ENCODE results near the gene CCDC28B.

The CCDC28B gene

DNA sequence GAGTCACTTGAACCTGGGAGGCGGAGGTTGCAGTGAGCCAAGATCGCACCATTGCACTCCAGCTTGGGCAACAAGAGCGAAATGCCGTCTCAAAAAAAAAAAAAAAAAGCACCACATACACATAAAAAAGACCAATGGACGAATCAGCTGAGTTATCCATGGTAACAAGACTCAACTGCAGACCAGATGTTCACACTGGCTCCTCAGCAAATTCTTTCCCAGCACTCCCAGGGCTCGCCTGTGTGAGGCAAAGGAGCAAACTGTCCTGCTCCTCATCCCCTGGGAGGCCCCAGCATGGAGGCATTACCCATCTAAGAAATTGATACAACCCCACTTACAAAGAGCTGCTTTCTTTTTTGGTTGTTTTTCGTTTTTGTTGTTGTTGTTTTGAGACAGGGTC lies 18.6 kb downstream of the CCDC28B start:
- no peak for TF ChIP-seq CEBPB (IDR thresholded peaks at IDR 0.05)
- TF ChIP-seq RAD21 (IDR thresholded peaks at IDR 0.05; ENCODE audit: low read depth): no peak
- no peak for TF ChIP-seq TAF1 (IDR thresholded peaks at IDR 0.05; ENCODE audit: low read depth)
- no peak for TF ChIP-seq TCF12 (IDR thresholded peaks at IDR 0.05; ENCODE audit: low read depth)
- TF ChIP-seq, protein P1, sequence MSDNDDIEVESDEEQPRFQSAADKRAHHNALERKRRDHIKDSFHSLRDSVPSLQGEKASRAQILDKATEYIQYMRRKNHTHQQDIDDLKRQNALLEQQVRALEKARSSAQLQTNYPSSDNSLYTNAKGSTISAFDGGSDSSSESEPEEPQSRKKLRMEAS (IDR thresholded peaks at IDR 0.05): no peak
- TF ChIP-seq EP300 (IDR thresholded peaks at IDR 0.05; ENCODE audit: borderline replicate concordance): no peak
- TF ChIP-seq, protein P2, sequence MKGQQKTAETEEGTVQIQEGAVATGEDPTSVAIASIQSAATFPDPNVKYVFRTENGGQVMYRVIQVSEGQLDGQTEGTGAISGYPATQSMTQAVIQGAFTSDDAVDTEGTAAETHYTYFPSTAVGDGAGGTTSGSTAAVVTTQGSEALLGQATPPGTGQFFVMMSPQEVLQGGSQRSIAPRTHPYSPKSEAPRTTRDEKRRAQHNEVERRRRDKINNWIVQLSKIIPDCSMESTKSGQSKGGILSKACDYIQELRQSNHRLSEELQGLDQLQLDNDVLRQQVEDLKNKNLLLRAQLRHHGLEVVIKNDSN (IDR thresholded peaks at IDR 0.05): no peak
- TF ChIP-seq TEAD4 (IDR thresholded peaks at IDR 0.05): no peak
- no peak for TF ChIP-seq NFIC (IDR thresholded peaks at IDR 0.05)
- no peak for TF ChIP-seq CREB1 (IDR thresholded peaks at IDR 0.05; ENCODE audit: low read depth)
- no peak for TF ChIP-seq EGR1 (IDR thresholded peaks at IDR 0.05)
- TF ChIP-seq ZBTB7A (IDR thresholded peaks at IDR 0.05; ENCODE audit: low read depth): no peak
- no peak for TF ChIP-seq YY1 (IDR thresholded peaks at IDR 0.05; ENCODE audit: low read depth)
- TF ChIP-seq, protein P3, sequence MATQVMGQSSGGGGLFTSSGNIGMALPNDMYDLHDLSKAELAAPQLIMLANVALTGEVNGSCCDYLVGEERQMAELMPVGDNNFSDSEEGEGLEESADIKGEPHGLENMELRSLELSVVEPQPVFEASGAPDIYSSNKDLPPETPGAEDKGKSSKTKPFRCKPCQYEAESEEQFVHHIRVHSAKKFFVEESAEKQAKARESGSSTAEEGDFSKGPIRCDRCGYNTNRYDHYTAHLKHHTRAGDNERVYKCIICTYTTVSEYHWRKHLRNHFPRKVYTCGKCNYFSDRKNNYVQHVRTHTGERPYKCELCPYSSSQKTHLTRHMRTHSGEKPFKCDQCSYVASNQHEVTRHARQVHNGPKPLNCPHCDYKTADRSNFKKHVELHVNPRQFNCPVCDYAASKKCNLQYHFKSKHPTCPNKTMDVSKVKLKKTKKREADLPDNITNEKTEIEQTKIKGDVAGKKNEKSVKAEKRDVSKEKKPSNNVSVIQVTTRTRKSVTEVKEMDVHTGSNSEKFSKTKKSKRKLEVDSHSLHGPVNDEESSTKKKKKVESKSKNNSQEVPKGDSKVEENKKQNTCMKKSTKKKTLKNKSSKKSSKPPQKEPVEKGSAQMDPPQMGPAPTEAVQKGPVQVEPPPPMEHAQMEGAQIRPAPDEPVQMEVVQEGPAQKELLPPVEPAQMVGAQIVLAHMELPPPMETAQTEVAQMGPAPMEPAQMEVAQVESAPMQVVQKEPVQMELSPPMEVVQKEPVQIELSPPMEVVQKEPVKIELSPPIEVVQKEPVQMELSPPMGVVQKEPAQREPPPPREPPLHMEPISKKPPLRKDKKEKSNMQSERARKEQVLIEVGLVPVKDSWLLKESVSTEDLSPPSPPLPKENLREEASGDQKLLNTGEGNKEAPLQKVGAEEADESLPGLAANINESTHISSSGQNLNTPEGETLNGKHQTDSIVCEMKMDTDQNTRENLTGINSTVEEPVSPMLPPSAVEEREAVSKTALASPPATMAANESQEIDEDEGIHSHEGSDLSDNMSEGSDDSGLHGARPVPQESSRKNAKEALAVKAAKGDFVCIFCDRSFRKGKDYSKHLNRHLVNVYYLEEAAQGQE (IDR thresholded peaks at IDR 0.05; ENCODE audit: low read depth): no peak
- no peak for TF ChIP-seq FOXM1 (IDR thresholded peaks at IDR 0.05; ENCODE audit: borderline replicate concordance, low read depth)

DNA sequence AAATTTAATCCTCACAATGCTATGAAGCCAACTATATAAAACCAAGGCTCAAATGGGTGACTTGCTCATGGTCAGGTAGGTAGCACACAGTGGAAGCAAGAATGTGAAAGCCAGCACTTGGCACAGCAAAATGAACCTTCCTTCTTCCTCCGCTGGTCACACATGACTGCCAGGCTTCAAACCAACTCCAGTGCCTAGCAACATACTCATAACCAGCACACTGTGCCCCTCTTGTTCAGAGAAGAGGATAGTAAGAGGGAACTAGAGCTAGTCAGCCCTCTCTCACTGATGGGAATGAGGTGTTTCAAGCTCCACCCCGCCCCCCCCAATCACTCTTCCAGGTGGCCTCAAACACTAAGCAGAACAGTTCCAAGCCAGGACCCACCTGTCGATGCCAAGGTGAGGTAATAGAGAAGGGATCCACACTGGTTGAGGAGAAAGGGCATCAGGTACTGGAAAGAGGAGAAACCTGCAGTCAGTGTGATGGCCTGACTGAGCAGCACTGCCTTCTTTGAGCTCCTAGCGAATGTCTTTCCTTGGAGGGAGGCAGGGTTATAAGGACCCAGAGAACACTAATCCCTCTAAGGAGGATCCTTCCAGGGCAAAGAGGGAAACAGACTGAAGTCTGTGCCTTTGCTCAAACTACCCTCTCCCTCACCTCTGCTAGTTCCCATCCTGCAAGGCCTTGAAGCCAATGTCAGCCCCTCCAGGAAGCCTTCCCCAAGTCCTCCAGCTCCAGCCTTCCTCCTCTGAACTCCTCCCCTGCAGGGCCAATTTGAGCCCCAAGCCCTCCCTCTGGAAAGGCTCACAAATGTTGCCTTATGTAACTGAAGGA lies 20.6 kb downstream of the CCDC28B start:
- TF ChIP-seq NFIC (IDR thresholded peaks at IDR 0.05): peak; percentile 30; the same call in 1 of the 2 replicates
- TF ChIP-seq, protein P1 (IDR thresholded peaks at IDR 0.05): no peak
- TF ChIP-seq CREB1 (IDR thresholded peaks at IDR 0.05; ENCODE audit: low read depth): no peak
- no peak for TF ChIP-seq TAF1 (IDR thresholded peaks at IDR 0.05; ENCODE audit: low read depth)
- TF ChIP-seq ZBTB7A (IDR thresholded peaks at IDR 0.05; ENCODE audit: low read depth): no peak
- no peak for TF ChIP-seq YY1 (IDR thresholded peaks at IDR 0.05; ENCODE audit: low read depth)

DNA sequence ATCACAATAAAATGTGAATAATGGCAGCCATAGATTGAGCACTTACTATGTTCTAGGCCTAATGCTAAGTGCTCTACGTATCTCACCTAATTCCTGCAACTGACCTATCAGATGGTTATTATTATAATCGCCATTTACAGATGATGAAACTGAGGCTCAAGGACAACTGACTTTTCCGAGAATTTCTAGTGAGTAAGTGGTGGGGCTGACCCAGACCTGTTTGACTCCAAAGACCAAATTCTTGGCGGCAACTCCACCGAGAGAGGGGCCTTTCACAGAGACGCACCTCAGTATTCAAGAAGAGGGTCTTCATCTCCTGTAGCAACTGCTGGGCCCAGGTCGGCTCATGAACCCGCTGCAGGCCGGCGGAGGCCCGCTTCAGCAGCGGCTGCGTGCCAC lies 21.2 kb downstream of the CCDC28B start:
- no peak for TF ChIP-seq CEBPB (IDR thresholded peaks at IDR 0.05)
- no peak for TF ChIP-seq YY1 (IDR thresholded peaks at IDR 0.05; ENCODE audit: low read depth)
- TF ChIP-seq, protein P2 (IDR thresholded peaks at IDR 0.05): no peak
- TF ChIP-seq CREB1 (IDR thresholded peaks at IDR 0.05; ENCODE audit: low read depth): no peak
- TF ChIP-seq FOXM1 (IDR thresholded peaks at IDR 0.05; ENCODE audit: borderline replicate concordance, low read depth): no peak
- TF ChIP-seq, protein P3 (IDR thresholded peaks at IDR 0.05; ENCODE audit: low read depth): no peak
- TF ChIP-seq, protein P1 (IDR thresholded peaks at IDR 0.05): no peak
- no peak for TF ChIP-seq TAF1 (IDR thresholded peaks at IDR 0.05; ENCODE audit: low read depth)
- no peak for TF ChIP-seq RAD21 (IDR thresholded peaks at IDR 0.05; ENCODE audit: low read depth)
- TF ChIP-seq ZBTB7A (IDR thresholded peaks at IDR 0.05; ENCODE audit: low read depth): no peak
- no peak for TF ChIP-seq EP300 (IDR thresholded peaks at IDR 0.05; ENCODE audit: borderline replicate concordance)
- TF ChIP-seq TCF12 (IDR thresholded peaks at IDR 0.05; ENCODE audit: low read depth): no peak
- no peak for TF ChIP-seq NFIC (IDR thresholded peaks at IDR 0.05)
- TF ChIP-seq EGR1 (IDR thresholded peaks at IDR 0.05): no peak
- no peak for TF ChIP-seq TEAD4 (IDR thresholded peaks at IDR 0.05)

DNA sequence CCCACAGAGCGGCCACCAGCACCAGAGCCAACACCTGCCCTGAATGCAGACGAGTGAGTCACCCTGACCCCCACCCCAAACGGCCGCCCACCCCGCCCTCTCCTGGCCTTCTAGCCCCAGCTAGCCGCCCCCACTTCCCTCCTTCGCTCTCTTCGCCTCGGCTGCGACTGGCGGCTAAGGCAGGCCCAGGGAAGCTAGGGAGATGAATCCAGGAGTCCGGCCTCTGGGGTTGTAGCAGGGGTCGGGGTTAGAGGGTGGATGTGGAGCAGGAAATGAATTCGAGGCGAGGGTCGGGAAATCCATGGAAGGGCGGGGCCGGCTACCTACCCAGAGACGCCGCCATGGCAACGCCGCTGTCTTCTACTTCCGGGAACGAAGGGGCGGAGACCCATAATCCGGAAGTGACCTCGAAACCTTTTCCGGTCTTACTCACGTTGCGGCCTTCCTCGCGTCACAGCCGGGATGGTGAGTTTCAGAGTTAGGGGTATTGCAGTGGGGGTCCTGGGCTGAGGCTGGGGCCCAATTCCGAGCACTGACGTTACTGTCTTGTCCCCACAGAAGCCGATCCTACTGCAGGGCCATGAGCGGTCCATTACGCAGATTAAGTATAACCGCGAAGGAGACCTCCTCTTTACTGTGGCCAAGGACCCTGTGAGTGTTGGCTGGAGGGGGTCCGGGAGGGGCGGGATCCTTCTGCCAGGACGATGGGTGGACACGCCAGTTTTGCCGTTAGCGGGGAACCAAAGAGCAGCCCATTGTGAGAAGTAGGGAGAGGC lies 21.8 kb downstream of the CCDC28B start, which contains the start of the genes EIF3I and TMEM234:
EIF3I (plus strand) TSS at position 428 of the 776 bp plus-strand sequence; CDS start at position 463, 35 bp downstream.
TMEM234 (minus strand) TSS at position 374 of the 776 bp plus-strand sequence; CDS start at position 343, 31 bp downstream.
- peak; percentile 75 for TF ChIP-seq ZBTB7A (IDR thresholded peaks at IDR 0.05; ENCODE audit: low read depth)
- TF ChIP-seq TCF12 (IDR thresholded peaks at IDR 0.05; ENCODE audit: low read depth): peak; percentile 44; the same call in 1 of the 2 replicates
- TF ChIP-seq RAD21 (IDR thresholded peaks at IDR 0.05; ENCODE audit: low read depth): no peak
- TF ChIP-seq TAF1 (IDR thresholded peaks at IDR 0.05; ENCODE audit: low read depth): peak; percentile 66
- no peak for TF ChIP-seq FOXM1 (IDR thresholded peaks at IDR 0.05; ENCODE audit: borderline replicate concordance, low read depth)
- TF ChIP-seq, protein P3 (IDR thresholded peaks at IDR 0.05; ENCODE audit: low read depth): no peak
- peak; percentile 37; the same call in 1 of the 2 replicates for TF ChIP-seq EP300 (IDR thresholded peaks at IDR 0.05; ENCODE audit: borderline replicate concordance)
- TF ChIP-seq CEBPB (IDR thresholded peaks at IDR 0.05): no peak
- TF ChIP-seq, protein P1 (IDR thresholded peaks at IDR 0.05): peak; percentile 80
- TF ChIP-seq YY1 (IDR thresholded peaks at IDR 0.05; ENCODE audit: low read depth): peak; percentile 75
- TF ChIP-seq NFIC (IDR thresholded peaks at IDR 0.05): no peak
- TF ChIP-seq, protein P2 (IDR thresholded peaks at IDR 0.05): no peak
- TF ChIP-seq TEAD4 (IDR thresholded peaks at IDR 0.05): peak; percentile 4; the same call in 1 of the 2 replicates
- 0 out of 2 replicates have a peak, but pooled peaks have one; percentile 10 for TF ChIP-seq EGR1 (IDR thresholded peaks at IDR 0.05)
- peak; percentile 70; the same call in 1 of the 2 replicates for TF ChIP-seq CREB1 (IDR thresholded peaks at IDR 0.05; ENCODE audit: low read depth)
